Thymus (tissue), 11 donors: Measurements from ENCODE around the gene DUOXA1. TPM values are rescaled to one million over a fixed set of nuclear protein-coding genes. Genes with fewer than 3 reads are reported as not detected.

Source experiments
- DNase-seq, 9 donors: peaks; one replicate each; pipeline ENCODE4 v3.0.0-alpha.2; 2013; ENCODE audit warnings: low spot score in 9 of 9, low read depth in 6 of 9, missing footprints in 1 of 9
- H3K27ac ChIP-seq, 2 donors: one replicate each; pipeline ENCODE4 v1.5.1; 2013; ENCODE audit warnings: control low read depth in 1 of 2, low read depth in 1 of 2, low read length in 1 of 2, mild to moderate bottlenecking in 1 of 2, moderate library complexity in 1 of 2
- H3K27me3 ChIP-seq, 2 donors: one replicate each; pipeline ENCODE4 v1.5.1; 2013; ENCODE audit warnings: low read length in 1 of 2; ENCODE audit not compliant: control insufficient read depth in 2 of 2, insufficient read depth in 1 of 2
- H3K36me3 ChIP-seq, 2 donors: one replicate each; pipeline ENCODE4 v1.5.1; 2013; ENCODE audit warnings: low read length in 1 of 2, mild to moderate bottlenecking in 1 of 2, moderate library complexity in 1 of 2; ENCODE audit not compliant: control insufficient read depth in 2 of 2, insufficient read depth in 2 of 2
- H3K4me1 ChIP-seq, 2 donors: one replicate each; pipeline ENCODE4 v1.5.1; 2013; ENCODE audit warnings: low read length in 2 of 2; ENCODE audit not compliant: control insufficient read depth in 2 of 2, insufficient read depth in 2 of 2
- H3K4me3 ChIP-seq, 2 donors: one replicate each; pipeline ENCODE4 v1.5.1; 2013; ENCODE audit warnings: low read length in 2 of 2, control low read depth in 1 of 2, mild to moderate bottlenecking in 1 of 2
- H3K9me3 ChIP-seq, 2 donors: one replicate each; pipeline ENCODE4 v1.5.1; 2013; ENCODE audit warnings: low read length in 1 of 2, mild to moderate bottlenecking in 1 of 2; ENCODE audit not compliant: control insufficient read depth in 2 of 2, insufficient read depth in 1 of 2
- WGBS: extraction: QIAGEN DNeasy Blood & Tissue Kit; methylation state at CpG from one replicate; pipeline ENCODE4 v1.1.7; 2013; 5-methylcytosine and 5-hydroxymethylcytosine counted together
- polyA plus RNA-seq: library from polyadenylated mRNA; stranded (reverse); fragments of 200-250 nt; gene quantifications from one replicate; pipeline ENCODE4 v1.2.3, GENCODE V29; 2013
- total RNA-seq: library from RNA; stranded (reverse); fragments of 120-200 nt; gene quantifications from one replicate; pipeline ENCODE4 v1.2.4, GENCODE V29; 2013
- donor health status: healthy.

Gene DUOXA1
- total and polyA plus RNA-seq, 2 donors = 0.24 to 4.8 TPM

- H3K36me3 ChIP-seq = no peaks in the 10 kb centered on the region
- under 1% methylated on average over 14 of the region's 14 CpGs for WGBS
- peak overlapping the region in 1 of 2 donors; percentile 17 for H3K4me3 ChIP-seq
These were observed 11.5 kb downstream of the DUOXA1 start for GRCh38 chr15:45118131-45118588.

DNA sequence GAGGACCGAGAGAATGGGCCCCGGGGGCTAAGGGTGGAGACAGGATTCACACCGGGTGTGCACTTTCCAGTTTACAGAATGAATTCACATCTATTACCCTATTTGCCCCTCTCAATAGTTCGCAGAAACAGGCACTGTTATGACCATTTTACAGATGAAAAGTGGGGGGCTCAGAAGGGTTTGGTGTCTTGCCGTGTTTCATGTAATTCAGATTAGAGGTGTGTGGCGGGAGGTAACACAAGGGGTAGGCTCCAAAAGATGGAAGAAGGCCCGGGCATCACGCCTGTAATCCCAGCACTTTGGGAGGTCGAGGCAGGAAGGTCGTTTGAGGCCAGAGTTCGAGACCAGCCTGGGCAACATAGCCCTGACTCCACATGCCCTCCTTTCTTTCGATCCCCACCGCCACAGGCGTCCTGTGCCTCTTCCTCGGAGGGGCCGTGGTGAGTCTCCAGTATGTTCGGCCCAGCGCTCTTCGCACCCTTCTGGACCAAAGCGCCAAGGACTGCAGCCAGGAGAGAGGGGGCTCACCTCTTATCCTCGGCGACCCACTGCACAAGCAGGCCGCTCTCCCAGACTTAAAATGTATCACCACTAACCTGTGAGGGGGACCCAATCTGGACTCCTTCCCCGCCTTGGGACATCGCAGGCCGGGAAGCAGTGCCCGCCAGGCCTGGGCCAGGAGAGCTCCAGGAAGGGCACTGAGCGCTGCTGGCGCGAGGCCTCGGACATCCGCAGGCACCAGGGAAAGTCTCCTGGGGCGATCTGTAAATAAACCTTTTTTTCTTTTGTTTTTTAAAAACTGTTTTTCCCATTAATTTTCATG lies 12.2 kb downstream of the DUOXA1 start:
- WGBS = 23% methylated on average over 33 of the region's 33 CpGs
- no peak overlapping the region for H3K27ac ChIP-seq
- no peak for DNase-seq
- H3K4me1 ChIP-seq = peaks cover 0 to 5% of the 10 kb centered on the region in 2 donors
- H3K9me3 ChIP-seq = peaks cover 0 to 5% of the 10 kb centered on the region in 2 donors
- peaks cover 52 to 87% of the 10 kb centered on the region in 2 donors for H3K27me3 ChIP-seq
- H3K4me3 ChIP-seq = peak overlapping the region in 1 of 2 donors; percentile 17
- H3K36me3 ChIP-seq = no peaks in the 10 kb centered on the region

More at GRCh38 chr15:45118131-45118588, 11.5 kb downstream of the DUOXA1 start:
- Histone ChIP-seq H3K9me3 (peaks cover 0 to 5% of the 10 kb centered on the region in 2 donors), H3K27me3 (peaks cover 45 to 87% of the 10 kb centered on the region in 2 donors), H3K4me1 (peaks cover 0 to 5% of the 10 kb centered on the region in 2 donors), H3K27ac (no peak overlapping the region)
- peak; percentile 63 to 91 (median 82) for DNase-seq

DNA sequence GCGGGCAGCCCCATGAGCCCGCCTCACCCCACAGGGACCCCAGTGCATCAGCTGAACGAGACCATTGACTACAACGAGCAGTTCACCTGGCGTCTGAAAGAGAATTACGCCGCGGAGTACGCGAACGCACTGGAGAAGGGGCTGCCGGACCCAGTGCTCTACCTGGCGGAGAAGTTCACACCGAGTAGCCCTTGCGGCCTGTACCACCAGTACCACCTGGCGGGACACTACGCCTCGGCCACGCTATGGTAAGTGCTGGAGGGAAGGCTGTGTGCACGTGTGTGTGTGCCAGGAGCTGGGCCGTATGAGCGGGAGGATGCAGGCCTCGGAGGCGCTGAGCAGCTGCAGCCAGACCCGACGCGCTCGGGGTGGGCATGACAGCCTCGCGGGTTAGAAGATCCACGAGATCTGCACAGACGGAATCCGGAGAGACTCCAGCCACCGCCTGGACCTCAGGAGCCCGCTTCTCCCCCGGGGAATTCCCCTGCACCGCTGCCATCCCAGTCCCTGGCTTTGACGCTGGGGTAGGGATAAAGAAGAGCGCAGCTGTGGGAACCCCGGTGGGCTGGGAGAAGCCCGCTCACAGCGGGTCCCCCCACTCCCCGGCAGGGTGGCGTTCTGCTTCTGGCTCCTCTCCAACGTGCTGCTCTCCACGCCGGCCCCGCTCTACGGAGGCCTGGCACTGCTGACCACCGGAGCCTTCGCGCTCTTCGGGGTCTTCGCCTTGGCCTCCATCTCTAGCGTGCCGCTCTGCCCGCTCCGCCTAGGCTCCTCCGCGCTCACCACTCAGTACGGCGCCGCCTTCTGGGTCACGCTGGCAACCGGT lies 13.0 kb downstream of the DUOXA1 start:
- Histone ChIP-seq H3K9me3 (peaks cover 0 to 5% of the 10 kb centered on the region in 2 donors), H3K27me3 (peaks cover 60 to 90% of the 10 kb centered on the region in 2 donors), H3K36me3 (no peaks in the 10 kb centered on the region), H3K27ac (no peak overlapping the region), H3K4me3 (no peak overlapping the region), H3K4me1 (peaks cover 0 to 5% of the 10 kb centered on the region in 2 donors)
- DNase-seq = no peak
- WGBS = 7% methylated on average over 65 of the region's 65 CpGs

- 13% methylated on average over 19 of the region's 19 CpGs for WGBS
- Histone ChIP-seq H3K9me3 (peaks cover 0 to 5% of the 10 kb centered on the region in 2 donors), H3K36me3 (no peaks in the 10 kb centered on the region), H3K27me3 (peaks cover 65 to 95% of the 10 kb centered on the region in 2 donors), H3K4me3 (no peak overlapping the region), H3K4me1 (peaks cover 0 to 5% of the 10 kb centered on the region in 2 donors), H3K27ac (no peak overlapping the region)
- DNase-seq = no peak
These were observed 13.6 kb downstream of the DUOXA1 start for GRCh38 chr15:45116006-45116481.

DNA sequence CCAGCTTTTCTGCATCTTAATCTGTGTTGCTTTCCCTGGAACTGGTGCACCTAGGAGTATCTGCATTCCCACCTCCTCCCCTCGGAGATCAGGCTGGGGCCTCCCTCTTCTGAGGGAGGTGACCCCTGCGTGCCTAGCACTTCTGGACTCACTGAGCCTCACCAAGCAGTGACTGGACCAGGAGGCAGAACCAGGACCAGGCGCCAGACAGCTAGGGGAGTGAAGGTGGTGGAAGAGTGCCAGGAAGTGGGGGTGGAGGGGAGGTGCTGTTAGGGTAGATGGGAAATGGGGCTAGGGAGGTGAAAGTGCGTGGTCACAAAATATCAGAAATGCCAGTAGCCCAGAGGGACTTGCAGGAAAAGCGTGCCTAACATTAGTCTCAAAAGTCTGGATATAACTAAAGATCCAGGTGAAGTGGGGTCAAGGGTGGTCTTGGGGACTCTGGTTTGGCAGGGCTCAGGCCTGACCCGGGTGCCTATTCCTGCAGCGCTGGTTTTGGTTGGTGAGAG lies 14.3 kb downstream of the DUOXA1 start:
- peaks cover 0 to 5% of the 10 kb centered on the region in 2 donors for H3K9me3 ChIP-seq
- H3K4me3 ChIP-seq = no peak overlapping the region
- peaks cover 68 to 94% of the 10 kb centered on the region in 2 donors for H3K27me3 ChIP-seq
- no peak overlapping the region for H3K27ac ChIP-seq
- 57% methylated on average over 7 of the region's 7 CpGs for WGBS
- DNase-seq = no peak
- H3K36me3 ChIP-seq = no peaks in the 10 kb centered on the region
- peaks cover 0 to 5% of the 10 kb centered on the region in 2 donors for H3K4me1 ChIP-seq

DNA sequence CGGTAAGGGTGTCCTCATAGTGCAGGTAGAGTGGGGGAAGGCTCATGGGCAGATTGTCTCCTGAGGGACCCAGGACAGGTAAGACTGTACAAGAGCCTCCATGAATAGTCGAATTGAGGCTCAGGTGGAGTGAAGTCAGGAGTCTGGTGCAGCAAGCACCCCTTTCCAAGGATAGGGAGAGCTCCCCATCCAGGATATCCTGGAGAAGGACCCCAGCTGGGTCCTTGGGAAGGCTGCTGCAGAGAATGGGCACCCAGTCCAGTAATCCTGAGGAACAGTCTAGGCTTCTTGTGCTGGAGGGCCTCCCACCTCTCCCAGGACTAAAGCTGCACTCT lies 15.0 kb downstream of the DUOXA1 start:
- Histone ChIP-seq H3K27me3 (peaks cover 74 to 94% of the 10 kb centered on the region in 2 donors), H3K27ac (no peak overlapping the region), H3K36me3 (no peaks in the 10 kb centered on the region), H3K9me3 (peaks cover 0 to 5% of the 10 kb centered on the region in 2 donors), H3K4me1 (peaks cover 0 to 5% of the 10 kb centered on the region in 2 donors), H3K4me3 (no peak overlapping the region)
- WGBS = 14% methylated on average over 2 of the region's 2 CpGs
- no peak for DNase-seq

DNA sequence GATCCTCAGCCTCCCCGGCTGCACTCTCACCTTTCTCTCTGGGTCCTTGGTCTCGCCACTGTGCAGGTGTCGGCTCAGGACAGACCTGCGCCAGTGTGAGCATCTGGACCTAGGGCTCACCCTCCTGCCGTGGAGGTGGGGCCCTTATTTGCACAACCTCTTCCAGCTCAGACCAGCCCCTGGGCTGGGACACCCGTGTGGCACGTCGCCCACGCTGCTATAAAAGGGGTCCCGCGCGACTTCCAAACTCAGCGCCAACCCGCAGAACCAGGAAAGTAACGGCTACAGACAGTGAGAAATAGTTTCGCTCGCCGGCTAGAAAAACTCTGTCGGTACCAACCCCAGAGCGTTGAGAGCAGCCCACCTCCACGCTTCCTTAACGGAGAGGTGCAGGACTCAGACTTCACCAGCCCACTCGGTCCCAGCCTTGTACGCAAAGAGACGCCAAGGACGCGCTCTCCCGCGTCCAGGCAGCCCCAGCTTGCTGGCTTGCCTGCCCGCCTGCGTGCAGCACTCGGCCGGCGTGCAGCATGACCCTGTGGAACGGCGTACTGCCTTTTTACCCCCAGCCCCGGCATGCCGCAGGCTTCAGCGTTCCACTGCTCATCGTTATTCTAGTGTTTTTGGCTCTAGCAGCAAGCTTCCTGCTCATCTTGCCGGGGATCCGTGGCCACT lies 15.5 kb downstream of the DUOXA1 start, which contains the start of the genes DUOX2 and DUOXA2:
Gene DUOX2, minus strand, starts transcription at position 97 of the 675 bp plus-strand sequence. CDS start 761 bp downstream, outside the sequence.
Gene DUOXA2, plus strand, starts transcription at position 251 of the 675 bp plus-strand sequence. Its CDS starts 280 bp downstream, at position 531.
- Histone ChIP-seq H3K36me3 (no peaks in the 10 kb centered on the region), H3K27me3 (peaks cover 78 to 94% of the 10 kb centered on the region in 2 donors), H3K4me1 (peaks cover 0 to 5% of the 10 kb centered on the region in 2 donors), H3K27ac (no peak within 1 kb of the TSS), H3K4me3 (no peak within 1 kb of the TSS), H3K9me3 (peaks cover 0 to 5% of the 10 kb centered on the region in 2 donors)
- DNase-seq = no peak
- whole genome bisulfite sequencing = 3% methylated on average over 42 of the region's 42 CpGs

GRCh38 chr15:45113380-45113990 lies 16.2 kb downstream of the DUOXA1 start:
- H3K9me3 ChIP-seq = peaks cover 0 to 5% of the 10 kb centered on the region in 2 donors
- DNase-seq = no peak
- no peaks in the 10 kb centered on the region for H3K36me3 ChIP-seq
- peaks cover 0 to 5% of the 10 kb centered on the region in 2 donors for H3K4me1 ChIP-seq
- H3K27ac ChIP-seq = no peak overlapping the region
- no peak overlapping the region for H3K4me3 ChIP-seq
- 15% methylated on average over 14 of the region's 14 CpGs for WGBS
- peaks cover 83 to 96% of the 10 kb centered on the region in 2 donors for H3K27me3 ChIP-seq
